GM21367 (cell line): ENCODE measurements around the gene ITGBL1.

ENCODE experiments used
- ATAC-seq: cut with Tn5 transposase; IDR thresholded peaks from one replicate; pipeline ENCODE4 v1.9.1; 2021; ENCODE audit not compliant: unreplicated experiment

Gene ITGBL1

DNA sequence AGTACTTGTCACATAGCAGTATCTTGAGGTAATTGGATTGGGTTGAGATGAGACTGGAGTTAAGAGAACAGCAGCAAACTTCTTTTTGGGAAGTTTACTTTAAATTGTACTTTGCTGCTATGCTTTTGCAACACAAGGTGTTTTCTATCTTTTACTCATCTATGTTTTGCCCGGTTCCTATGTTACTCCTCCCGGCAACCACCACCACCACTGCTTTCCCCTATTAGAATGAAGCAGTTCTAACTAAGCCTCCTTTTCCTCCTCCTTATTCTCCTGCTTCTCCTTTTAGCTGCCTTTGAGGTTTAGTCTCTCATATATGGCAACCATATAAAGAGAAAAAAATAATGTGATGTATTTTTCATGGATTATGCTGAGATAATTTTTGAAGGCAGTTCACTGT is 233.5 kb downstream of the ITGBL1 start:
- ATAC-seq, result no peak

DNA sequence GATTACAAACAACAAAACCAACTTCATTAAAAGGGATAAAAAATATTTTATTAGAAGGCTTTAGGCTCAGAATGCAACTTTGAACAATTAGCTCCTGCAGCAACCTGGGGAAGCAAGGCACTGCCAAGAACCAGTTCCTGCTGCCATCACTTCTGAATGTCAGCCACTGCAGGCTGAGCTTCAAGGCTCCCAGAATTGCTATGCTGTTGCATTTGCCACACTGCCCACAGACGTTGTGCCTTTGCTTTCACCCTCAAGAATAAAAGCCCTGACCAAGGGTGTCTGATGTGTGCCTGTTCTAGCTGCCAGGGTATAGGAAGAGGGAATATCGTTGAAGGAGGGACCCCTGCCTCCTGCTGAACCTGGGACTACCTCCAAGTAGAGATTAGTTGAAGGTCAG is 238.4 kb downstream of the ITGBL1 start:
- no peak for ATAC-seq

DNA sequence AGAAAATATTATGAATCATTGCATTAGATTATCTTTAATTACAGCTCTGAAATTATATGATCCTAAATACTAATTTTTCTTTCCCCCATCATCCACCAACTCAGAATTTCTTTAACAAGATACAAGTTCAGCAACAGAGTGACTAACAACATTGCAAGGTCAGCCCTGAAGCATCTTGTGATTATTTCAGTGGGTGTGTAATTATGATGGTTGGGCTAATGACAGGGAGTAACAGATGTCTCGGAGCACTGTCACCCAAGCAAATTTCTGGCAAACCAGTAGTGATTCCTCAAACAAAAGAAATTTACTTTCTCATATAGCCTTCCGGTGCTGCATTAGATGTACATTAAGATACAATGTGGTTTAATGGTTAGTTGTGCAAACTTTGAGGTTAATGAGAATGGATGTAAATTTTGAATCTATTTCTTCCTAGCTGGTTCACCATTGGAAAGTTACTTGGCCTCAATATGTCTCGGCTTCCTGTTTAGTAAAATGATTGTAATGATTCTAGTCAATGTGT is 238.9 kb downstream of the ITGBL1 start:
- ATAC-seq, result no peak

DNA sequence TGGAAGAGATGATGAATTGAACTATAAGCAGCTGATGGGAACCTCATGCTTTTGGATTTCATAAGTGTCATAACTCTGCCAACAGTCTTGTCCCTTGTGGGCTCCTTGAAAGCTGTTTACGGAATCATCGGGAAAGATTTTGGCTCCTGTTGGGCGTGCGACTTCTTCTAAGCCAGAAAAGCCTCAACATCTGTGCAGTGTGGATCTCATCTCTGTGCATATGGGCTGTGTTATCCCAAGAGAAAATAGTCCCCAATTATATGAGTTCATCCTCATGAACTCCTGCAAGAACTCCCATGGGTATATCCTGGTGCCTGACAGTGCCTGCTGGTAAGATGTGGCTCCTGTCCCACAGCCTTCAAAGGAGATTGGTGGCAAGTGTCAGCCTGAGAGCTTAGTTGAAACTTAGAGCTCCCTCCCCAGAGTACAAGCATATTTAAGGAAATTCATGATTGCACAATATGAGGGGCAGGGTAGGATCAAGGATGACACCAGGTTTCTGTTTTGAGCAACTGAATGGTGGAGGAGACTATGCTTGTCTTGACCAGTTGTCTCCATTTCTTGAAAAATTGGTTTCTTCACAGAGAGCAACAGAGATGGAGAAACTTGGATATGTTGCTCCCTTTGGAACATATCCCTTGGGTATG is 243.5 kb downstream of the ITGBL1 start:
- no peak for ATAC-seq

DNA sequence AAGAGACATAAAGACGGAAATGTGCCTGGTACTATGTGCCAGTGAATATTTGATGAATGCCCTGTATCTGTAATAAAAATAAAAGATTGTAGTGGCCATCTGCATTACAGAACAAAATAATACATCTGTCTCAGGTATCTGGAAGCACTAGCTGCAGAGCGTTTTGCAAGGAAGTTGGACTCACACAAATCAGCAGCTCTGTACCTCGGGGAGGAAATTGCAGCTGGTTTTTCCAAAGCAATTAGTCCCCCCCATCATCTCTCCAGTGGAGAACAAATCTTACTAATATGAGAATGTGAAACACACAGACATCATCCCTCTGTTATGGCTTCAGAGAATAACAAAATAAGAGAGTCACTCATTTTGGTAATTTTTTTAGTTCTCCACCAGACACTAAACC is 245.3 kb downstream of the ITGBL1 start:
- ATAC-seq, result no peak

DNA sequence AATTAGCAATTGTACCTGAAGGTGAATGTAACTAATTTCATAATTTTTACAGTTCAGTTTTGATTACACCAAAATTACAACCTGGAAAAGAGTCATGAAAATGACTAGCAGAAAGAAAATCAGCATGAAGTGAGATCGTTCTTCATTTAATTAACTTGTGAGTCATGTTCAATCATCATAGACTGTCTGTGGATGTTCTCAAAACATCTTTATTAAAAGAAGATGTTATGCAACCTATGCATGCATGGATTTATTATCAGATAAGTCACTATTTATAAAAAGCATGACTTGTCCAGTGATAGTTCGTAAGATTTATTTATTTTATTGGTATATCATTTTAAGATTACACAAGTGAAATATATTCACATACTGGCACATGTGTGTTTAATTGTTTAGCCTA is 245.9 kb downstream of the ITGBL1 start:
- no peak for ATAC-seq

DNA sequence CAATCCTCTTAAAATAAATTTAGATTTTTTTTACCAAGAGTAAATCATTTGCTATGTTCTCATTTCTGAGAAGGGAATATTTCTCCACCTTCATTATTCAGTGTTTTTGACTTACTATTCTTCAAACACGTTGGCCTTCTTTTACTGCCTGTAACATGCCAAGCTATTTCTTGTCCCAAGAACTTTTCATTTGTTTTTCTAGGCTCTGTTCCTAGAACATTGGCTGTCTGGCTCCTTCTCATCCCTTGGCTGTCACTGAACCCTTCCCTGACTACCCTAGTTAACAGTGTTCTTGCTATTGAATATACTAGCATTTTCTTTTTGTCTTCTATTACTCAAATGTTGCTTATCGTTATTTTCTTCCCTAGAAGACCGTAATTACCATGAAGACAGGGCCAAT is 248.1 kb downstream of the ITGBL1 start:
- no peak for ATAC-seq

DNA sequence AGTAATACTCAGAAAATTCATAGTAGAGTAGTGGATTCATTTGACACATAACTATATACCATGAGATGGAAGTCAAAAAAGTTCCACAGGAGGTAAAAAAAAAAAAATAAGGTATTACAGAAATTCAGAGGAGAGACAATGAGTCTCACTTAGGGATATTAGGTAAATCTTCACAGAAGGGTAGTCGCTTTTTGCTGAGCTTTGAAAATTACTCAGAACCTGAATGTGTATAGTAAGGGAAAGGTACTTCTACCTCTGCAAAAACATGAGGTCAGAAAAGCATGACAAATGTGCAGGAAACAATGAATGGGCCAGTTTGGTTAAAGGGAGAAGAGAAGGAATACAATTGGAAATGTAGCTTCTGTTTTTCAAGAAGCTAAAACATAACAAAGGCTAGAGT is 250.6 kb downstream of the ITGBL1 start:
- ATAC-seq, result no peak

DNA sequence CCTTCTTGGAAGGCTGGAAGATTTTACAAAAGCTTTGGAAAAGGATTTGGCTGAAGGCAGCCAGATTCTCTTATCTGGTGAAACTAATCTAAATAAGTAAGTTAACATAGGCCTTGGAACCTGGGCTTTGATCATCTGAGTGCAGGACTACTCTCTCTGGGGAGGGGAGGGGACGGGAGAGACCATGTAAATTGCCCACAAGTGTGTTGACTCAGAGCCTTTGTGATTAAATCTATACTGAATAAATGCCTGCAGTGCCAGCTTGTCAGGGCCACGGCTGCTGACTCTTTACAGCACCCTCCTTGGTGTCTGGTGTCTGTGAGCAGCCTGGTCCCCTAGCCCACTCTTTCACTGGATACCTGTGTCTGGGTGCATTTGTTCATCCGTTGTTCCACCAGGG is 251.4 kb downstream of the ITGBL1 start:
- ATAC-seq, result no peak

DNA sequence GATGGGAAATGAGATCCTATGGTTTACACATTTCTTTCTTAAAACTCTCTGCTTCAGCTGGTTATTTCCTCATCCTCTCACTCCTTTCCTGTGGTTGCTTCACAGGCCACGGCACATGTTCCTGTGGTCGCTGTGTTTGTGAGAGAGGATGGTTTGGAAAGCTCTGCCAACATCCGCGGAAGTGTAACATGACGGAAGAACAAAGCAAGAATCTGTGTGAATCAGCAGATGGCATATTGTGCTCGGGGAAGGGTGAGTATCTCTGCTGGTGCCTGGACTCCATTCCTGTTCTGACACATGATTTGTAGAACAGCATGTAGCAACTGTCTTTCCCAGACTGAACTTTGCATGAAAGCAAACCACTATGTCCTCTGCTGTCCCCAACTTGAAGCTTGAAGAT is 254.2 kb downstream of the ITGBL1 start:
- ATAC-seq, result no peak

DNA sequence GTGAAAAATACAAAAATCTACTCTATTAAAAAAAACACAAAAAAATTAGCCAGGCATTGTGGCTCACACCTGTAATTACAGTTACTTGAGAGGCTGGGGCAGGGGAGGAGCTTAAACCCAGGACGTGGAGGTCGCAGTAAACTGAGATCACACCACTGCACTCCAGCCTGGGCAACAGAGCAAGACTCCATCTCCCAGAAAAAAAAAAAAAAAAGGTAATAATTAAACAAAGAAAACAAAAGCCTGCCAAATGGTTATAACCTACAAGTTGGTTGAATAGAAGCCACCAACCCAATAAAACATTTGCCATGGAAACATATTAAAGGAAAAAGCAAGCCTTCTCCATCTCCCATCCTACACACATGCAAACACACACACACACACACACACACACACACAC is 255.2 kb downstream of the ITGBL1 start:
- ATAC-seq, result no peak

DNA sequence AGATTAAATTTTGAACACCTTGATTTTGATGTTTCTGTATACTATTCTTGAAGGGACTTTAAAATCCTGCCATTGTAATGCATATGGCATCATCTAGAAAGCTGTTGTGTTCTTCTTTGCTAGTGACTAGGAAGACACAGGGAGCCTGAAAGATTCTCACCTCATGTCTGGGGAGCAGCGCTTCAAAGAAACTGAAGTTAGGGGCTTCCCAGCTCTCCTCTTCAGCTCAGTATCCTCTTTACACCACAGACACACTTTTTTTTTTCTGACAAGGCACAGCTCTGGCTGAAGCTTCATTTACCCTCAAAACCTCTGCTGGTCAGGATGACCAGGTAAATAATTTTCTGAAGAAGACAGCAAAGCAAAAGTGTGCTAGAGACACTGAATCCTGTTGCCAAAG is 255.6 kb downstream of the ITGBL1 start:
- no peak for ATAC-seq

DNA sequence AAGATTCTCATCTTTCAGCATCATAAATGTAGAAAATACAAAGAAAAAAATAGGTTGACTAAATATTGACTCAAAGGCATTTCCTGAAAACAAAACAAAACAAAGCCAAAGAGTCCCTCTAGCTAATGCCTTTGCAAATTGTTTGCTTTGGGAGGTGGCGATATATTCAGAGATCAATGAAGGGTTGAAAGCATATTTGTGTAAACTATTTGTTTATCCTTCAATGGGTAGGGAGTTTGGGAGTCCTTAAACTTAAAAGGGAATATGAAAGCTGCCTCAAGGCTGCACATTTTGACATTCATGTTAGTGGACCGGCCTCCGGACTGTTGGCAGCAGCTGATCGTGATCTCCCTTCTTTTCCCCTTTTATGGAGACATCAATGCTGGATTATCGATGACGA is 257.5 kb downstream of the ITGBL1 start:
- ATAC-seq, result no peak

DNA sequence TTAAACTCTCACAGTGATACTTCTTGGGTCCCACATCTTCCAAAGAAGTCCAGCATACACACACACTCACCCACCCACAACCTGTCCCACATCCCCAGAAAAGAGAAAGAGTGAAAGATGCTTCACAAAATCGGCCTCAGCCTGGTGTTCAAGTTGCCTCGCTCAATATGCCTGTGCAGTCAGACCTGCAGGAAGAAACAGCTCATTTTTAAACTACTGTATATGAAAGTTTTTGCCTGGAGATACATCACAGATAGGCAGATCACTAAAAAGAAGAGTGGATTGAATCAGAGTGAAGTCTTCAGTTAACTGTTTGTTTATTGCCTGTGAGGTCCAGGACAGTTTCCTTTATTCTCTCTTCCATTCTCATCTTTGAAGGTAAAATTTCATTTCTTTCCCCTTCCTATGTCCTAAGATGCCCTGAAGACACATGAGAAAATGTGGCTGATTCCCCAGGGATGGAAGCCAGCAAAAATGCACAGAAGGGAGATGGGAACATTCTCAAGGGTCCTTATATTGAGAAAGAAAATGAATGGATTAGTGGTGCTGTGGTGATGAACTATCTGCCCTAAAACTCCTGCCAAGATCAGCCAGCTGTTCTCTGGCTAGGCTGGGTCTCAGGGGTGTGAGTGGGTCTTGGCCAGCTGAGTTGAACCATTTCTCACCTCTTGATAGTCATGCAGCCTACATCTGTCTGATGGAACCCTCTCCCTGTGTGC is 259.0 kb downstream of the ITGBL1 start:
- no peak for ATAC-seq

DNA sequence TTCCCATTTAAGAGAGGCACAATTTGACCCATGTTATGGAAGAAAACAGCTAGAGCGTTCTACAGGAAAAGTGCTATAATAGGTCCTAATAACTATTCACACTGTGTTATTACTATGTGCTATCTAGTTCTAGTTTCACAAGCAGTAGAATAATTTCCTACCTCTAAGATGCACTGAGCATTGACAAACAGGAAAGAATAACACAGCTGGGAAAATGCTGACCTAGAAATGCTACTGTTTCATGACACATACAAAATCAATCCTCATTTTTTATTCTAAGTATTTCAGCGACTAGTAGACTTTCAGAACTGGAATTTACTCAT is 259.5 kb downstream of the ITGBL1 start:
- no peak for ATAC-seq

DNA sequence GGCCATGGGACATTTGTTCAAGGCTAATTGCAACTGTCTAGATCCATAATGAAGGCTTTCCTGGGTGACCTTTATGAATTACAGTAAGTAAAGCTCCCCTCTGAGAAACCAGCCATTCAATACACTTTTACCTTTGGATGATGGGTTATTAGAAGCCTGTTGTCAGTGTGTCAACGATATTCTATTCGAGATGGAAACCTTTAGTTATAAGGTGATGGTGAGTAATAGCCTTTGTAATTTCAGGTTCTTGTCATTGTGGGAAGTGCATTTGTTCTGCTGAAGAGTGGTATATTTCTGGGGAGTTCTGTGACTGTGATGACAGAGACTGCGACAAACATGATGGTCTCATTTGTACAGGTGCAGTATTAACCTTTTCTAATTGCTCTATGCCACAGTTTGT is 261.7 kb downstream of the ITGBL1 start:
- ATAC-seq, result no peak

DNA sequence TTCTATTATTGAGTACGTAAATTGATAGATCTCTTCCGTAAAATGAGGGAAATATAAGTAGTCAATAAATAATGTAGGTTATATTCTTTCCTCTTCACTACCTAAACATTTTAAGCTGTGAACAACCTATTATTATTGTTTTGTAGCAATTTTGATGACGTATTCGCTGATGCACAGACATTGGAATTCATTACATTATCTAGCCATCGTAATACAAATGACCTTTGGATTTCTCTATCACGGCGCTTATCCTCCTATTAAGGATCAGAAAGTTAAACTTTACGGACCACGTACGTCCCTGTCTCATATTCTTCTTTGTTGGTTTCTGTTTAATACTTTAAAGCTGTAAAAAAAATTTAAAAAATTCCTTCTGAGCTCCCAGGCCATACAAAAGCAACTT is 264.9 kb downstream of the ITGBL1 start:
- ATAC-seq, result no peak

DNA sequence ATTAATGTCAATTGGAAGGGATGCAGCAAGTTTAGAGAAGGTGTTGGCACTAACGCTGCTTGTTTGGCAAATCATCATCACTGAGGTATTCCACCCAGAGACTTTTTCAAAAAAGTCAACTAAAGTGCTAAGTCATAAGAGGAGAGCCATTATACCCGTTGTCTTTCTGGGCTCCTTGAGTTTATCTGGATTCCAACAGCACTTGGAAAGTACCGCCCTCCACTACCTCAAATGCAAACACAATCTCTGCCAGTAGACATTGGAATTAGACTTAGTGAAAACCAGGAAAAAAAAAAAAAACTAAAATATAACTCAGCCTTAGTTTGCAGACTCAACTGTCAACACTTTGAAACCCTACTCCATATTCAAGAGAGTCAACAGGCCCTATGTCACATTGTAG is 266.0 kb downstream of the ITGBL1 start:
- no peak for ATAC-seq

DNA sequence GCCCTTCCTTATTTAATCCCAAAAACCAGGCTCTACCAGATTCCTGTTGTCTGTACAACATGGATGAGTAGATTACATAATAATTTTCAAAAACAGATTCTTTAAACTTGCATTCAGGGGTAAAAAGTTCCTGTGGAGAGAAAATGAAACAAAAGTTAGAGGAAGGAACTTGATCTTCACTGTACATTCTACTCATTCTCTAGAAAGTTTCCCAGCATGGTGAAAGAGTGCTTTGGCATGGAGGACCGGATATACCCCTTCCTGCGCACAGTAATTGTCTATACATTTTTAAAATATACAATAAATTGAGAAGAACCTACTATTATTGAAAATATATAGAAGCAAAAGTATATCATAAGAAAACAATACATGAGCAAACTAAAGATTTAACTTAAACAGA is 274.2 kb downstream of the ITGBL1 start:
- ATAC-seq, result no peak

DNA sequence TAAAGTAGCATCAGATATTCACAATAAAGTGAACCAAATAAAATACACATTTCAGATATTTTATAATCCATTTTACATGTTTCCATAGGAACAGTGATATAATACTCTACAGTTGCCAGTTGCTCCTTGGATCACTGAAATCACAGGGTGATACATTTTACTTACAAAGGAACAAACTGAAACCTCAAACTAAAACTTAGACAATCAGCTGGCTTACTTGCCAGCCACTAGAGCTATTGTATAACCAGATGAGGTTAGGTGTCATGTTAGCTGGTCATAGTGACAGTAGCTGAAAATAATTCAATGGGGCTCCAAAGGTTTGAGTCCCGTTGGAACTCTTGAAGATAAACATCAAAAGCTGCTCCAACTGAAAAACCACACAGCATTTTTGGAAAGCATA is 274.6 kb downstream of the ITGBL1 start:
- ATAC-seq, result no peak

DNA sequence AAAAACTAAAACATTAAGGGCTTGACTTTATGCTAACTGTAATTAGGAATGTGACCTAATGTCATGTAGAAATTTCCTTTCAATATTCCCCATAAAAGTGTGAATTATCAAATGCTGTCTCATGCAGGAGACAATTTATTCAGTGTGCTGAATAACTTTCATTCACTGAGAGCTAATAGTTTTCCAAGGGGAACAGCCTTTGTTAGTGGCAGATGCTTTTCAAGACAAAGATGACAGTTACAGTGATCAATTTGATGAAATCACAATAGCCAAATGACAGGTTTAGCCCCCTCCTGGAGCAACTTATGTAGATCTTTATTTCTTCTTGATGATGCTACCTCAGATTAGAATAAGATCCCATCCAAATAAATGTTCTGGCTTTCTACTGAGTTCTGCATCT is 275.5 kb downstream of the ITGBL1 start:
- ATAC-seq, result no peak

DNA sequence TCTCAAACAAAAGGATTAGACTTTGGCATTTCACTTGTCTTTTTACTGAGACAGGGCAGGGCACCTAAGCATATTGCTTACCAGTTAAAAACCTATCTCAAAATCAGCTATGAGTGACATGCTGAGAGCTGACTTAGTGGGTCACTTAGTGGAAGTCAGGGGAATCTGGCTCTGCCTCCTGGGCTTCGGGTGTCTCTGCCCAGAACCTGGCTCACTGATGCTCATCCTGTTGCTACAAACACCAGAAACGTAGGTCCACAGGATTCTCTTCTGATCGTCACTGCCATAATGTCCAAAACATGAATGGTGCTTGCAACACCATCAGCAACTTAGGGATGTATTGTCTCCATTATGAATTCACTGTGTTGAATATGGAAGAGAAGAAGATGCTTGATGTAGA is 276.1 kb downstream of the ITGBL1 start:
- ATAC-seq, result no peak

DNA sequence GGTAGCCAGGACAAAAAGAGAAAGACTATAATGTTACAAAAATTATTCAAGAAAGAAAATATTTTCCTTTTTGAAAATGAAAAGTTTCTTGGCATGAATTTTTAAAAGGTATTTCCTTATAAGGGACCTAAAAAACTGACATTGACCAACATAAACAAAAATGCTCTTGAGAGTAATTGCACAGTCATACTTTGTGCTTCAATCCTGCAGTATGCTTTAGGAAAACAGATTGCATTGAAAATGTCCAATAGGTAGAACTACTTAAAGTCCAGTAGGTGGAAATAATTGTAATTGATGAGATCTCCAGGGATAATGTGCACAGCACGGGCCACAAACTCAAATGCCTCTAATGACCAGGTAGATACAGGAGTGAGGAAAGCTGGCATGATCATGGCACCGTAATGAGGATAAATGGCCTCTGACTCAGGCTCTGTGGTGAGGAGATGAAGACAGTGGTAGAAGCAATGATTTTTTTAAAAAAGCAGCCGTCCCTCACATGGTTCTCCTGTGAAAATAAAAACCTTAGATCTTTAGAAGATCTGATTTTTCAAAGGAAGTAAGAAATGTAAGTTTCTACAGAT is 278.0 kb downstream of the ITGBL1 start:
- ATAC-seq, result no peak
